PC-9 (cell line): ENCODE data around the gene PRDM9.

Experiments used
- CTCF ChIP-seq: fragments of 200-600 bp; sonication (generic); conservative IDR thresholded peaks from 2 replicates; pipeline ENCODE4 v1.6.1; 2017; ENCODE audit warnings: mixed run types, antibody characterized with exemption, mild to moderate bottlenecking, moderate library complexity
- EZH2 ChIP-seq: fragments of 200-600 bp; sonication (generic); IDR thresholded peaks from 2 replicates; pipeline ENCODE4 v1.8.0; 2017; ENCODE audit warnings: antibody characterized with exemption, low read depth

GRCh38 chr5:23490993-23491392 is 16.4 kb upstream of the PRDM9 start:
- TF ChIP-seq CTCF = no peak
- no peak for TF ChIP-seq EZH2
